HepG2 (cell line): ENCODE results near the gene STUB1. TPM values are rescaled to one million over a fixed set of nuclear protein-coding genes. Genes with fewer than 3 reads are reported as not detected.

Experiments
- AGO1 ChIP-seq: fragments of 200-400 bp; formaldehyde crosslinking; IDR thresholded peaks from 2 replicates; pipeline ENCODE4 v1.6.1; 2017; ENCODE audit warnings: mild to moderate bottlenecking, low read depth, low read length, moderate library complexity; ENCODE audit not compliant: poor library complexity, severe bottlenecking
- AGO2 ChIP-seq: fragments of 200-400 bp; formaldehyde crosslinking; optimal IDR thresholded peaks from 2 replicates; pipeline ENCODE3; 2017; ENCODE audit warnings: mild to moderate bottlenecking, low read depth, low read length, moderate library complexity
- DMAP1 ChIP-seq: IDR thresholded peaks from 2 replicates; pipeline ENCODE4 v1.6.1; 2016
- FOXK1 ChIP-seq: sonication (generic); formaldehyde crosslinking; IDR thresholded peaks from 2 replicates; pipeline ENCODE4 v1.4.0; 2020; ENCODE audit warnings: low read depth, missing genetic modification reagents, borderline replicate concordance
- HDAC6 ChIP-seq: fragments of 200-600 bp; sonication (generic); IDR thresholded peaks from 2 replicates; pipeline ENCODE4 v1.7.0; 2017; ENCODE audit warnings: mild to moderate bottlenecking, antibody characterized with exemption, low read length, low read depth
- HIVEP1 ChIP-seq: sonication (generic); formaldehyde crosslinking; IDR thresholded peaks from 2 replicates; pipeline ENCODE4 v1.4.0; 2020; ENCODE audit warnings: mild to moderate bottlenecking, missing genetic modification reagents
- KDM5B ChIP-seq: sonication (generic); formaldehyde crosslinking; IDR thresholded peaks from 2 replicates; pipeline ENCODE4 v1.4.0; 2020; ENCODE audit warnings: missing genetic modification reagents, mild to moderate bottlenecking, borderline replicate concordance
- NFKB2 ChIP-seq: sonication (generic); formaldehyde crosslinking; IDR thresholded peaks from 2 replicates; pipeline ENCODE4 v1.4.0; 2020; ENCODE audit warnings: missing genetic modification reagents, borderline replicate concordance
- NR1H2 ChIP-seq: sonication (generic); formaldehyde crosslinking; IDR thresholded peaks from 2 replicates; pipeline ENCODE4 v1.8.1; 2022; ENCODE audit warnings: low read depth, missing genetic modification reagents, borderline replicate concordance
- SAP130 ChIP-seq: IDR thresholded peaks from 2 replicates; pipeline ENCODE4 v1.6.1; 2016; ENCODE audit warnings: low read depth
- SP2 ChIP-seq: sonication (generic); formaldehyde crosslinking; IDR thresholded peaks from 2 replicates; pipeline ENCODE4 v1.5.1; 2020; ENCODE audit warnings: mild to moderate bottlenecking, missing genetic modification reagents
- ZBTB25 ChIP-seq: IDR thresholded peaks from 2 replicates; pipeline ENCODE4 v1.6.1; 2018; ENCODE audit warnings: missing genetic modification reagents
- ZBTB7A ChIP-seq: sonication (generic); formaldehyde crosslinking; IDR thresholded peaks from 2 replicates; pipeline ENCODE4 v1.8.0; 2022; ENCODE audit warnings: mild to moderate bottlenecking, missing genetic modification reagents
- ZNF160 ChIP-seq: sonication (generic); formaldehyde crosslinking; IDR thresholded peaks from 2 replicates; pipeline ENCODE4 v1.8.0; 2022; ENCODE audit warnings: mild to moderate bottlenecking, inconsistent platforms, missing genetic modification reagents
- ZNF30 ChIP-seq: sonication (generic); formaldehyde crosslinking; IDR thresholded peaks from 2 replicates; pipeline ENCODE4 v1.5.0; 2020; ENCODE audit warnings: mild to moderate bottlenecking, missing genetic modification reagents
- ZNF543 ChIP-seq: sonication (generic); formaldehyde crosslinking; IDR thresholded peaks from 2 replicates; pipeline ENCODE4 v1.4.0; 2020; ENCODE audit warnings: mild to moderate bottlenecking, missing genetic modification reagents
- ZNF773 ChIP-seq: sonication (generic); formaldehyde crosslinking; IDR thresholded peaks from 2 replicates; pipeline ENCODE4 v1.4.0; 2020; ENCODE audit warnings: missing genetic modification reagents, borderline replicate concordance
- ZSCAN20 ChIP-seq: sonication (generic); formaldehyde crosslinking; IDR thresholded peaks from 2 replicates; pipeline ENCODE4 v1.4.0; 2020; ENCODE audit warnings: missing genetic modification reagents, mild to moderate bottlenecking, borderline replicate concordance
- polyA plus RNA-seq, 8 experiments: library from polyadenylated mRNA; depleted of rRNA in 3 of 8; stranded (reverse) in 7 of 8; unstranded in 1 of 8; fragments of >200 nt; fragmentation: Illumina TruSeq in 4 of 8; extraction: Trizol in 4 of 8; gene quantifications; 2 replicates each; pipeline versions ENCODE4 v1.2.1 to v1.2.3, GENCODE V29; 2011 to 2016; ENCODE audit warnings: low read depth in 4 of 8, missing spikeins in 1 of 8, mixed read lengths in 1 of 8; ENCODE audit not compliant: insufficient read depth in 1 of 8
- total RNA-seq, 5 experiments: library from RNA; depleted of rRNA; stranded (reverse); fragments of >200 nt; fragmentation: Illumina TruSeq; extraction: Trizol; gene quantifications; 2 replicates each; pipeline ENCODE4 v1.2.3, GENCODE V29; 2016; ENCODE audit warnings: low read depth in 1 of 5
- TF ChIP-seq, protein P1 (sequence below): sonication (generic); formaldehyde crosslinking; IDR thresholded peaks from 2 replicates; pipeline ENCODE4 v1.5.0; 2020; ENCODE audit warnings: missing genetic modification reagents
- TF ChIP-seq, protein P2 (sequence below): conservative IDR thresholded peaks from 2 replicates; pipeline ENCODE4 v1.6.1; 2018; ENCODE audit warnings: missing genetic modification reagents
- TF ChIP-seq, protein P3 (sequence below): sonication (generic); formaldehyde crosslinking; IDR thresholded peaks from 2 replicates; pipeline ENCODE4 v1.5.0; 2020; ENCODE audit warnings: mild to moderate bottlenecking, missing genetic modification reagents, moderate library complexity

Gene STUB1
- total and polyA plus RNA-seq, 2 of the 13 experiments (the other 11 are each of a cell fraction or from before 2014, with no cell fraction given), result 52.9 to 78.2 TPM

DNA sequence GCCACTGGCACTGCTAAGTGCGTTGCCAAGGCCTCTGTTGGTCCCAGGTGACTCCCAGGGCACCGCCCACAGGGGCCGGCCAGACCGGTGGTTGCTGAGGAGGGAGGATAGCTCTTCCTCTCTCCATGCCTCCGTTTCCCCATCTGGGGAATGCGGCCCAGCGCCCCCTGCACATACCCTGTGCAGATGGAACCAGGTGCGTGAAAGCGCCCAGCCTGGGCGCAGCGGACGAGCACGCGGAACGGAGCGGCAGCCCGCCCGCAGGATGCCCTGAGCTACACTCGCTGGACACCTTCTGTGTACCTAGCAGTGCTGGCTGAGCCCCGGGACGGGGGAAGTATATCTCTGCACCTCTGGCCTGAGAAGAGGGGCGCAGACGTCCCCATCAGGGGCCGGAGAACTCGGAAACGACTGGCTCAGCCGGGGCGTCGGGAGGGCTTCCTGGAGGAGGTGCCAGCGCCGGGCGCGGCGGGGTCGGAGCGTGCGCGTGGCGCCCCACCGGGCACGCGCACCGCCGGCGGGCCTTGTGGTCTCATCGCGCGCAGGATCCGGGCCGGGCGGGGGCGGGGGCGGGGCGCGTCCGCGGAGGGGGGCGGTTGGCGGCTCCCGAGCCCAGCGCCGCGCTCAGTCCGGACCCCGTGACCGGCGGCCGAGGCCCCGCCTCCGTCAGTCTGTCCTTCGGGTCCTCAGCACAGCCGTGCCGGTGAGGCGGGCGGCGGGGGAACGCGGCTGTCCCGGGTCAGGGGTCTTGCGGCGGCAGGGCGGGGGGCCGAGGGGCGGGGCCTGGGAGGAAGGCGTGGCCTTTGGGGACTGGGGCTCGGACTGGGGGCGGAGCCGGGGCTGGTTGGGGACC is 46.5 kb downstream of the STUB1 start, which contains the start of the genes CCDC78 and HAGHL (continued):
- TF ChIP-seq SAP130 (peak; percentile 14), AGO2 (peak; percentile 53), ZNF30 (no peak), KDM5B (CRISPR knock-in tag) (0 out of 2 replicates have a peak, but pooled peaks have one; percentile 22), NR1H2 (CRISPR knock-in tag) (no peak), NFKB2 (CRISPR knock-in tag) (no peak), DMAP1 (CRISPR knock-in tag) (peak; percentile 15; the same call in 1 of the 2 replicates), ZNF160 (CRISPR knock-in tag) (0 out of 2 replicates have a peak, but pooled peaks have one; percentile 29), ZNF543 (CRISPR knock-in tag) (no peak), ZSCAN20 (CRISPR knock-in tag) (no peak), ZBTB7A (CRISPR knock-in tag) (0 out of 2 replicates have a peak, but pooled peaks have one; percentile 33), AGO1 (peak; percentile 35), ZBTB25 (CRISPR knock-in tag) (0 out of 2 replicates have a peak, but pooled peaks have one; percentile 36), HIVEP1 (CRISPR knock-in tag) (no peak), SP2 (CRISPR knock-in tag) (no peak), FOXK1 (CRISPR knock-in tag) (no peak), ZNF773 (no peak), HDAC6 (no peak)
- TF ChIP-seq, protein P1, sequence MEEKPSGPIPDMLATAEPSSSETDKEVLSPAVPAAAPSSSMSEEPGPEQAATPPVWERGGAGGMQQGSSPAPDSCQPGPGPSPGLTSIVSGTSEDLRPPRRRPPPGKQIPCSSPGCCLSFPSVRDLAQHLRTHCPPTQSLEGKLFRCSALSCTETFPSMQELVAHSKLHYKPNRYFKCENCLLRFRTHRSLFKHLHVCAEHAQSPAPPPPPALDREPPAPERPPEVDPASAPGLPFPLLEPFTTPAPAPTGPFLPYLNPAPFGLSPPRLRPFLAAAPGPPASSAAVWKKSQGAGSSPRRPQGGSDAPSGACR (CRISPR knock-in tag), result no peak
- TF ChIP-seq, protein P2, sequence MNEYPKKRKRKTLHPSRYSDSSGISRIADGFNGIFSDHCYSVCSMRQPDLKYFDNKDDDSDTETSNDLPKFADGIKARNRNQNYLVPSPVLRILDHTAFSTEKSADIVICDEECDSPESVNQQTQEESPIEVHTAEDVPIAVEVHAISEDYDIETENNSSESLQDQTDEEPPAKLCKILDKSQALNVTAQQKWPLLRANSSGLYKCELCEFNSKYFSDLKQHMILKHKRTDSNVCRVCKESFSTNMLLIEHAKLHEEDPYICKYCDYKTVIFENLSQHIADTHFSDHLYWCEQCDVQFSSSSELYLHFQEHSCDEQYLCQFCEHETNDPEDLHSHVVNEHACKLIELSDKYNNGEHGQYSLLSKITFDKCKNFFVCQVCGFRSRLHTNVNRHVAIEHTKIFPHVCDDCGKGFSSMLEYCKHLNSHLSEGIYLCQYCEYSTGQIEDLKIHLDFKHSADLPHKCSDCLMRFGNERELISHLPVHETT (CRISPR knock-in tag), result 0 out of 2 replicates have a peak, but pooled peaks have one; percentile 18
- TF ChIP-seq, protein P3, sequence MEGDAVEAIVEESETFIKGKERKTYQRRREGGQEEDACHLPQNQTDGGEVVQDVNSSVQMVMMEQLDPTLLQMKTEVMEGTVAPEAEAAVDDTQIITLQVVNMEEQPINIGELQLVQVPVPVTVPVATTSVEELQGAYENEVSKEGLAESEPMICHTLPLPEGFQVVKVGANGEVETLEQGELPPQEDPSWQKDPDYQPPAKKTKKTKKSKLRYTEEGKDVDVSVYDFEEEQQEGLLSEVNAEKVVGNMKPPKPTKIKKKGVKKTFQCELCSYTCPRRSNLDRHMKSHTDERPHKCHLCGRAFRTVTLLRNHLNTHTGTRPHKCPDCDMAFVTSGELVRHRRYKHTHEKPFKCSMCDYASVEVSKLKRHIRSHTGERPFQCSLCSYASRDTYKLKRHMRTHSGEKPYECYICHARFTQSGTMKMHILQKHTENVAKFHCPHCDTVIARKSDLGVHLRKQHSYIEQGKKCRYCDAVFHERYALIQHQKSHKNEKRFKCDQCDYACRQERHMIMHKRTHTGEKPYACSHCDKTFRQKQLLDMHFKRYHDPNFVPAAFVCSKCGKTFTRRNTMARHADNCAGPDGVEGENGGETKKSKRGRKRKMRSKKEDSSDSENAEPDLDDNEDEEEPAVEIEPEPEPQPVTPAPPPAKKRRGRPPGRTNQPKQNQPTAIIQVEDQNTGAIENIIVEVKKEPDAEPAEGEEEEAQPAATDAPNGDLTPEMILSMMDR (CRISPR knock-in tag), result peak; percentile 13; the same call in 1 of the 2 replicates
